Daoy (cell line): ENCODE results near the gene SETX. TPM values are rescaled to one million over a fixed set of nuclear protein-coding genes. Genes with fewer than 3 reads are reported as not detected.

Experiments used
- DNase-seq: peaks from one replicate; pipeline ENCODE4 v3.0.0-alpha.2; 2015; ENCODE audit warnings: low read depth
- total RNA-seq: library from RNA; depleted of rRNA; stranded (reverse); fragments of >200 nt; shearing (Covaris generic); gene quantifications from 2 replicates; pipeline ENCODE4 v1.2.3, GENCODE V29; 2014; rRNA removed

Gene SETX
- total RNA-seq, 1 experiment from 2014 or later, result 37.1 TPM

DNA sequence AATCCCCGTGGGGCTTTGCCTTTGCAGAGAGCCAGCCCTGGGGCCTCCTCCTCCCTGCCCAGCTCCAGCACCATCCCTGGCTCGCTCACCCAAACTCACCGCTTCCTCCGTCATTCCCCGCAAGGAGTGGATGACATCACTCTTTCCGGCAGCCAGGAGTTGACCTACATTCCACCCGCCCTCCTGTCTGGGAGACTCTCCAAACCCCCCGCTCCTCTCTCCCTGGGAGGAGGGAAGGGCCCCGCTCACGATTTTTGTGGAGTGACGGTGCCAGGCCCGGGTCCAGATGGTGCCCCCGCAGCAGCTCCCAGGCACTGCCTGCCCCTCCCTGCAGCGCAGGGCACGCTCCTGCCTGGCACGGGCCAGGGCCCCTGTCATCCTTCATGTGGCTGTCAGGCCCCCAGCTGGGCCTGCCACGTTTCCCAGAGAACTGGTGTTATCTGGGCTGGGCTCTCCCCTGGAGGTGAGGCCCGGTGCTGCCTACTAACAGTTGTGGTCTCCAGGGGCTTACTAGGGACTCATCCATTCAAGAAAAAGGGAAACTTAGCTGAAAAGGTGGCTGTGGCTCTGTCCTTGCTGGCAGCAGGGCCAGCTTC, 140.7 kb downstream of the SETX start:
- peak; percentile 98 for DNase-seq

- no peak for DNase-seq
These were observed 143.2 kb downstream of the SETX start for GRCh38 chr9:132211570-132211969.

Other genes with a start within 250 kb of the SETX start
- gene NTNG2, start 192.9 kb downstream of the SETX start, total RNA-seq, result 1.9 and 2.6 TPM in 2 replicates
- gene TTF1, start 51.9 kb upstream of the SETX start, total RNA-seq, result 40.8 and 41.7 TPM in 2 replicates
- gene CFAP77, start 55.2 kb upstream of the SETX start, total RNA-seq, result not detected in 2 replicates
- not detected in 2 replicates for gene BARHL1, start 227.6 kb upstream of the SETX start, total RNA-seq